H54 (cell line): ENCODE measurements around the gene SMPDL3A.
A peak's percentile ranks its signal among the peaks of the same experiment; 100 is the strongest.
"Not testable (repeated sequence)": the region's sequence is repeated elsewhere in the genome, so short reads cannot be mapped to it uniquely, and the experiment has no call there.

ENCODE experiments used
- DNase-seq: peaks from one replicate; pipeline ENCODE4 v3.0.0; 2011; ENCODE audit warnings: low spot score, mixed read lengths; ENCODE audit not compliant: insufficient read length
- FAIRE-seq: peaks from 3 replicates; lab custom pipeline; 2011; peaks lifted over from hg19 to GRCh38; lab: Jason Lieb, UNC
- POLR2A ChIP-seq: IDR thresholded peaks from 2 replicates; pipeline ENCODE4 v1.6.1; 2011; ENCODE audit warnings: low read depth, mild to moderate bottlenecking, low read length

The SMPDL3A gene, protein sequence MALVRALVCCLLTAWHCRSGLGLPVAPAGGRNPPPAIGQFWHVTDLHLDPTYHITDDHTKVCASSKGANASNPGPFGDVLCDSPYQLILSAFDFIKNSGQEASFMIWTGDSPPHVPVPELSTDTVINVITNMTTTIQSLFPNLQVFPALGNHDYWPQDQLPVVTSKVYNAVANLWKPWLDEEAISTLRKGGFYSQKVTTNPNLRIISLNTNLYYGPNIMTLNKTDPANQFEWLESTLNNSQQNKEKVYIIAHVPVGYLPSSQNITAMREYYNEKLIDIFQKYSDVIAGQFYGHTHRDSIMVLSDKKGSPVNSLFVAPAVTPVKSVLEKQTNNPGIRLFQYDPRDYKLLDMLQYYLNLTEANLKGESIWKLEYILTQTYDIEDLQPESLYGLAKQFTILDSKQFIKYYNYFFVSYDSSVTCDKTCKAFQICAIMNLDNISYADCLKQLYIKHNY

DNA sequence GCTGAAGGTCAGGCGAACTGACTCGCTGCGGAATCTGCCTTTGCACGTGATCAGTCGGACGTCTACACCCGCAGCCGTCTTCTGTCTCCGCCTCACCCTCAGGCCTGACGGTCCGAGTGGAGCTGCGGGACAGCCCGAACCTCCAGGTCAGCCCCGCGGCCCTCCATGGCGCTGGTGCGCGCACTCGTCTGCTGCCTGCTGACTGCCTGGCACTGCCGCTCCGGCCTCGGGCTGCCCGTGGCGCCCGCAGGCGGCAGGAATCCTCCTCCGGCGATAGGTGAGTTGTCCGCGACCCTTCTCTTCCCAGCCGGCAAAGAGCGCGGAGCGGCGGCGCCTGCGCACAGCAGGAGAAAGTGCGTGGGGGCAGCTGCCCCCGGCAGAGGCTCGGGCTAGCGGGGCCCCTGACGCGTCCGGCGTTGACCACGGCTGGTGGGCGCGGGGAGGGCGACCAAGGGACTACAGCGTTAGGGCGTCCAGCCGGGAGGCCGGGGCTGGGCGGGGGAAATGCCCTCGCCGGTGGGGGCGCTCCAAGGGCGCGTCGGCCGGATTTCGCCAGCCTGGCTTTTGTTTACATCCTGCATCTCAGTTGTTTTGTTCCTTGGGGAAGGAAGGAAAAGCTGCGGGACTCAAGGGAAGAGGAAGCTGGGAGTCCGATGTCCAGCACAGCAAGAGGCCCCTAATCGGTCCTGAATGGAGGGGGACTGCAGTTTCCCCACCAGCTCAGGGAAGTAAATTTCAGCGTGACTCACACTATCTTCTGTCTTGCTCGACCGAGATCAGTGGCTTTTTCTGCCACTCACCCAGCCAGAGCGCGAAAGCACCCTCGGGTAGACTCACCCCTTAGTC lies at the start of gene SMPDL3A:
SMPDL3A (plus strand) TSS at position 77 of the 846 bp plus-strand sequence; CDS start at position 166, 89 bp downstream.
- DNase-seq (peak; percentile 37), FAIRE-seq (no peak)
- TF ChIP-seq POLR2A: peak; percentile 26; the same call in 1 of the 2 replicates

DNA sequence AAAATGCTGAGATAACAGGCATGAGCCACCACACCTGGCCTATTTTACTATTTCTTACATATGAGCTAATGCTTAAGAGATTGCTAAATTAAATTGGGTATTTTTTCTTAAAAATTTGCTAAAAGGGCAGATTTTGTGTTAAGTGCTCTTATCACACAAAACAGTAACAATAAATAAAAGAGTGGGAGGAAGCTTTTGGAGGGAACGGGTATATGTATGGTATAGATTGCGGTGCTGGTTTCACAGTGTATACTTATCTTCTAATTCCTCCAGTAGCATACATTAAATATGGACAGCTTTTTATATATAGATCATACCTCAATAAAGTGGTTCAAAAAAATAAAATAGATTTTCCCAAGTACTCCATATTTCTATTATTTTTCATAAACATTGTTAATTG lies 49.0 kb upstream of the SMPDL3A start:
- no peak for FAIRE-seq
- DNase-seq: no peak

DNA sequence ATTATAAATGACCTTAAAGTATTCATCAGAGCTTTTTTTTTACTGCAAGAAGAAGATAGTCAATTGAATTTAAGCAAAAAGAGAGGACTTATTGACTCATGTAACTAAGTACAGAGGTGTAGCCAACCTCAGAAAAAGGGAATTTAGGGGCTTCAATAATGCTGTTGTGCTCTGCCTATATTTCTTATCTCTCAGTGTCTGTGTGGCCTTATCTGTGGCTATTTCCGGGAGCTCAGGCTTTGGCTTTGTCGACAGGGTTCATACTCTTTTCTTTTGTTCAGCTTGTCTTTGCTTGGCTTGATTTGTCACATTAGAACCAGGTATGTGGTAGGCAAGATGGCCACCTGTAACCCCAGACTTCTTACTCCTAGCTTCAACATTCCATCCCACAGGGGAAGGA lies 48.1 kb upstream of the SMPDL3A start:
- FAIRE-seq (no peak), DNase-seq (no peak)
- TF ChIP-seq POLR2A: no peak

More for the DNA sequence above, 49.0 kb upstream of the SMPDL3A start:
- no peak for TF ChIP-seq POLR2A

DNA sequence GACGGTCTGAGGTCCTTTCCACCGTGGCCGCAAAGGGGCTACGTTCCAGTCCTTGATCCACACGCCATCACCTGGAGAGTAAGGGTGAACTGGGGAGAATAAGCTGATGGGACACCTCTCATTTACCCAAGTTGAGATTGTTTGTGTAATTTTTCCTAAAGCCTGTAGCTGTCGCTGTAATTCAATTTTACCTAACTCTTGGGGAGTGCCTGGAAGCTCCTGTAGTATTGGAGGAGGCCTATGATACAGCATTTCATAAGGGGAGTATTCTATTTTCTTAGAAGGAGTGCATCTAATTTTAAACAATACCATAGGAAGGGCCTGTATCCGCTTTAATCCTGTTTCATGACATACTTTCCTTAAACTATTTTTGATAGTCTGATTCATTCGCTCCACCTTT lies 44.8 kb upstream of the SMPDL3A start:
- not testable (repeated sequence) for DNase-seq, FAIRE-seq

DNA sequence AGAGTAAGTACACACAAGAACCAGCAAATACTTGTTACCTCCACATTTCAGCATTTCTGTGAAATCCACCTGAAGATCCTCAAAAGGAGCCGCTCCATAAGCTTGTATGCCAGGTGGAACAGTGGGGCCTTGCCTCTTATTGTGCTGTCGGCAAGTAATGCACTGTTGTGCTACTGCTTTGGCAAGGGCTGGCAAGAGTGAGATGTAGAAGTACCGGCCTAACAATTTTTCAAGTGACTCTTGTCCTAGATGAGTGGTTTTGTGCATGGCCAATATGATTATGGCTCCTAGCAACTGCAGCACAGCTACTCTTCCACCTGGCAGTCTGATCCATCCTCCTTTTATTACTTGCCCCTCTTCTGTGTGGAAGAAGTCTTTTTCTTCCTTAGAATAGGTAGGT lies 44.2 kb upstream of the SMPDL3A start:
- not testable (repeated sequence) for DNase-seq, FAIRE-seq

DNA sequence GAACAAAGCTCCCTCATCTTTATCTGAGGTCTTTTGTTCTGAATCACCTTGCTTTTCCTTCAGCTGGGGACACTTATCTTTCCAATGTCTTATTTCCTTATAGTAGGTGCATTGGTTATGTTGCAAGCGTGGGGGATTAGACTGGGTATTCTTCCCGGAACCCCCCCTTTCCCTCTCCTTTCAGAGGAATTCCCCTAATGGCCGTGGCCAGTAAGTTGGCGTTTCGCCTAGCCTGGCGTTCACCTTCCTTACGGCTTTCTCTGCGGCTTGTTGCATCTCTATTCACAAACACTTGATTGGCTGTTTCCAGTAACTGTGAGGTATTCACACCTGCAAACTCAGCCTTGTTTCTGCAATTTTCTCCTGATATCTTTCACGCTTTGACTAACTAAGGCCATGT lies 42.4 kb upstream of the SMPDL3A start:
- FAIRE-seq: no peak
- no peak for DNase-seq
- TF ChIP-seq POLR2A: no peak

DNA sequence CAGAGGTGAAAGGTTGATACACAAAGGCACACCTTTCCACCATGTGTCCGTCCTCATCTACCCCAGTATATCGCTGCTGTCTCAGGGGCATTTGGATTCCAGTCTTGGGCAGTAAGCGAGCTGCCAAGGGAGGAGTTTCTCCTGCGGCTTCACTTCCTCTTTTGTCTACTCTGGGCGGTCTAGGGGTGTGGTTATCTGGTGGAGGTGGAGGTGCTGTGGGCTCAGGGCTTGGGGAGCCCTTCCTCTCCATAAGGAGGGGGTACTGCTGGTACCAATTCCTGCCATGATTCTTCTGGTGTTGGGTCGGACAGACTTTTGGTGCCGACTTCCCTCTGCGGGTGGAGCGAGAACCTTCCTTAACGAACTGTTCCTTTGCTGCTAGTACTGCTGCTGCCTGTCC lies 41.5 kb upstream of the SMPDL3A start:
- FAIRE-seq (no peak), DNase-seq (no peak)
- no peak for TF ChIP-seq POLR2A

DNA sequence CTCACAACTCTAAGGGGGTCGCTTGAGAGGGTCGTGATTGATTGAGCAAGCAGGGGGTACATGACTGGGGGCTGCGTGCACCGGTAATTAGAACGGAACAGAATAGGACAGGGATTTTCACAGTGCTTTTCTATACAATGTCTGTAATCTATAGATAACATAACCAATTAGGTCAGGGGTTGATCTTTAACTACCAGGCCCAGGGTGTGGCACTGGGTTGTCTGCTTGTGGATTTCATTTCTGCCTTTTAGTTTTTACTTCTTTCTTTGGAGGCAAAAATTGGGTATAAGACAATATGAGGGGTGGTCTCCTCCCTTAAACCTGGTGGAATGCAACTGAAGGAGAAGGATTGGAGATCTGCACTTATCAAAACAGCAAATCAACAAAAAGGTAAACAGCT lies 40.1 kb upstream of the SMPDL3A start:
- FAIRE-seq, DNase-seq: not testable (repeated sequence)

DNA sequence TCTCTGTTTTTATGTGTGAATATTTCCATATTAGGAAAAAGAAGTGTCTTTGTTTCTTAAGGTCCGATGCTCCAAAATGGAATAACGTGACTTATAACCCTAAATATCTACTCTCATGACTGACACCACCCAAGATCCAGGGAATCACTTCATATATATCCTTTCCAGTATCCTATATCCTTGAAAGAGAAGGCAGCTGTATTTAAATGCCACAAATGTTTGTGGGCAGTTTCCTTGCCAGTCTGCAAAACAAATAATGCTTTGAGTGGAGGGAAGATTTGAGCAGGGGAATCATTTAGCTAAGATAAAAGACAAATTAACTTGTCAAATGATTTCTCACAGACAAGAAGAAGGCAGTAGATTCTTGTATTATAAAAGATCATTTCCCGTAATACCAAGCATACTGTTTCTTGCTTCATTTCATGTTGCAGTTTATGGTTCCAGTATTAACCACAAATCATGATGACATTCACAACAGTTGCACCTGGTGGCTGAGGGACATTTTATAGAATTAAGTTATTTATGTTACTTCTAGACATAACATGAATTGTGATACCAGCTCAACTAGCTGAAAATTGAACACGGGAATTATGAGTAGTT lies 39.5 kb upstream of the SMPDL3A start:
- FAIRE-seq (no peak), DNase-seq (no peak)

DNA sequence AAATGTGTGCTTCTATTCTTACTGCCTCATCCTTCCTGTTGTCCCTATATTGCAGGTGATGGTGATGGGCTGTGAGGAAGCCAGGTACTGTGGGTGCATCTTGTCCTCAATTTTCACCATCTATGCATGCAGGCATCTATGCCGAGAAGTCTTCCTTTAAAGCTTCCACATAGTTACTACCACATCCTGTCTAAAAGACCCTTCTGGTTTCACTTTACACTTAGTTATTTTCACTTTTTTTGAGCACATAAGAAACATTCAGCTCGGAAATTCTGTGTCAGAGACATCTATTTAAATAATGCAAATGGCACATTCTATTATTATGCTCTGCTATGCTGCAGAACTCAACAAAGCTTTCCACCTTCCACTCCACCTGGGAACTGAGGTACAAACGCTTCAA lies 37.7 kb upstream of the SMPDL3A start:
- DNase-seq (no peak), FAIRE-seq (no peak)
- TF ChIP-seq POLR2A: no peak

More for the DNA sequence above, 39.5 kb upstream of the SMPDL3A start:
- no peak for TF ChIP-seq POLR2A

DNA sequence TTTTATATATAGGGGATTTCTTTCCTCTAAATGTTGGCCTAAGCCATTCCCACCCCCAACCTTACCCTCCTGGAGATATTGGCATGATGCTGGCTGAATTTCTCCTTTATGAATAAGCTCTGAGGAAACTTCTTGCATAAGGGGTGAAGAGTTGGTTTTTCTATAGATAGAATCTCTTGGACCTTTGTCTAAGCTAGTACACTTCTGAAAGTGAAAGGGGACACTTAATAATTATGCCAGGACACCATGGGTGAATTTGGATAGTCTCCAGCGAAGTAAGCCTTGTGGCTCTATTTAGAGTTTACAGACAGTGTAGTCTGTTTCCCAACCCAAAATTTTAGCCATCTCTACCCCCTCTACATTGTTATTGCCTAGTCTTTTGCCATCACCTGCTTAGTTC lies 36.6 kb upstream of the SMPDL3A start:
- DNase-seq (no peak), FAIRE-seq (no peak)
- no peak for TF ChIP-seq POLR2A

DNA sequence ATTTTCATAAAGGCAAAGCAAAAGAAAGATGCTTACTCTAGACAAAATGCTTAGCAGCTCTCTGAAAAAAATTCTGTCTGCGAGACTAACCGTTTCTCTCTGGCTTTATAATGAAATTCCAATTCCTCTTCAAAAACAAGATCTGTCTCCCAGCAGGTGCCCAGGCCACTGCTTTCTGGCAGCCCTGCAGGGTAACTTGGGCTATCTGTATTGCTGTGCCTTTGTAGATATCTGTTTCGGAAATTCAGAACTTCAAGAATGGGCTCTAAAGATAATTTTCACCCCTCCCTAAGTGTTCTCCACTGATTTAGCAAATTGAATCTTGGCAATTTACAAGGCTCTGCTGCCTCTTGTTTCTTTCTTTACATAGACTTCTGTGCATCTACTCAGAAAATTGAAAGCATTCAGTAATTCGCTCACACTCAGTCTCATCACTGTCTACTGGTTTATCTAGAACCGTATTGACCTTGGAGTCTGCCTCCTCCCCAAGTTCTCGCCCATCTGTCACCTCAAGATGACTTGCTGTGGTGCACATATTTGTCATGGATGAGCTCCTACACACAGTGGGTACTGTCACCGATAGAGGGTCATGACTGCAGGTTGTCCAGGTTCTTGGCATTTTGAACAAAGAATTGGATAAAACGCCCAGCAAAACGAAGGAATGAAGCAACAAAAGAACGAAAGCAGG lies 35.9 kb upstream of the SMPDL3A start:
- TF ChIP-seq POLR2A: no peak
- DNase-seq (no peak), FAIRE-seq (no peak)

DNA sequence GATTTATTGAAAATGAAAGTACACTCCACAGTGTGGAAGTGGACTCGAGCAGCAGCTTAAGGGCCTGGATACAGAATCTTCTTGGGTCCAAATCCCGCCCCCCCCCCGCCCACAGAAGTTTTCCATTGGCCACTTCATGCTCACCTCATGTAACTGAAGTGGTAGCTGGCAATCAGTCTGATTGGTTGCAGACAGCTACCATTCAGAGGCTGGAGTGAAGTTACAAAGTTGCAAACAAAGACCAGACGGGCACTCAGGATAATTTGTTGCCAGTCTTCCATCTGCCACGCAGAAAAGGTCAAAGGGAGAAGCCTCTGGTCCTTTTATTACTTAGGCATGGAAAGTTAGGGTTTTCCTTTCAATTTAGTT lies 35.4 kb upstream of the SMPDL3A start:
- DNase-seq (no peak), FAIRE-seq (no peak)
- no peak for TF ChIP-seq POLR2A
